Stimulated activated CD4-positive, alpha-beta T cell treated with anti-CD3 and anti-CD28 coated beads, TNF-alpha, amount 100 ng/mL, for 48 hours (primary cell): Measurements from ENCODE around the gene PILRB.
"Not testable (repeated sequence)": the region's sequence is repeated elsewhere in the genome, so short reads cannot be mapped to it uniquely, and the experiment has no call there.

ENCODE experiments used
- DNase-seq, 3 donors: peaks; one replicate each; pipeline ENCODE4 v3.0.0-alpha.2; 2020; ENCODE audit warnings: low read depth in 3 of 3

Gene PILRB

DNA sequence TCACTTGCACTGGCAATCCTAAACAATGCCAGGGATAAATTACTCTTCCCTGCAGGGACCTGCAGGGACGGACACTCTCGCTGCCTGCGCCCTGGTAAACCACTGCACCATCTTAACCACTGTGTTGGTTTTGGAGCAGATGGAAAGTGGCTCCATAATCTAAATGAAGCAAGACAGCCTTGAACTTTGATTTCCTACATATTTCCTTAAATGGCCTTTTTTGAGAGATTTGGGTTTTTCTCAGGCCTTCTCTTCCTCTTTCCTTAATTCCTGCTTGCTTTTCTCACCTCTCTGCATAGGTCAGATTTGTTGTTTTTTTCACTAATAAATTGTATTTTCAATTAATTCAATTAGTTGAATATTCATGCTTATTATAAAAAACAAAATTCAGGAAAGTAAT lies 18.1 kb downstream of the PILRB start:
- no peak for DNase-seq

GRCh38 chr7:100378114-100378755 lies 20.3 kb downstream of the PILRB start:
- DNase-seq = no peak

DNA sequence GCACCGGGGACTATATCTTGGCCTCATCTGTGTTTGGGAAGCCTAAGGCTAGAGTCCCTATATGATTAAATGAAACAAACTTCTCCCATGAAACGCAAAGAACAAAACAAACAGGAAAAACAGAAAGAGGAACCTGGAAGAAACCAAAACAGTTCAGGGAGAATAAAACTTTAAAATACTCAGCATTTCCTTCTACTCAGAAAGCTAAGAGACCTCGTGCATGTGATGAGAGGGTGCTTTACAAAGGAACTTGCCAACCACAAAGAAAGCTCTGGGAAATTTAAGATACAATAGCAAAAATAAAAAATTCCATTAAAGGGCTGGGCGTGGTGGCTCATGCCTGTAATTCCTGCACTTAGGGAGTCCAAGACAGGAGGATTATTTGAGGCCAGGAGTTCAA lies 22.3 kb downstream of the PILRB start:
- no peak for DNase-seq

GRCh38 chr7:100381531-100382233 lies 23.8 kb downstream of the PILRB start:
- not testable (repeated sequence) for DNase-seq

GRCh38 chr7:100382234-100382853 lies 24.4 kb downstream of the PILRB start:
- not testable (repeated sequence) for DNase-seq

GRCh38 chr7:100384628-100385294 lies 26.8 kb downstream of the PILRB start:
- no peak for DNase-seq

- DNase-seq = no peak
Measured at GRCh38 chr7:100386940-100387339, 29.0 kb downstream of the PILRB start.

DNA sequence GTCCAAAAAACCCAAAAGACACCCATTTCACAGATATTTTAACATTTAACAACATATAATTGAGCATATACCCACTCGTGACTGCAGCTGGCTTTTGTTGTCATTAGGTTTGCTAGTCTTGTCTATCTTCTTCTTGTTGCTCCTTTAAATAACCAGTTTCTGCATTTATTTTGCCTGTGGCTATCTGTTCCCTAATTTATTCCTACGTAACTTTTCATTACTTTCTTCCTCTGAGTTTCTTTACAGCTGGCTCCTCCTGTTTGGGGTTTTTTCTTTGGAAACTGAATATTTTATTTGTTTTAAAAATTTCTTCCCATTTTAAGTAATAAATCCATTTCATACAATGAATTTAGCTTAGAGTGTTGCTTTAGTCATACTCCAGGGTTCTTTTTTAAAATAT lies 29.8 kb downstream of the PILRB start:
- no peak for DNase-seq

- no peak for DNase-seq
Measured at GRCh38 chr7:100389437-100390088, 31.6 kb downstream of the PILRB start.

GRCh38 chr7:100390286-100391009 lies 32.5 kb downstream of the PILRB start:
- no peak for DNase-seq

- no peak for DNase-seq
Measured at GRCh38 chr7:100393233-100393905, 35.5 kb downstream of the PILRB start.

DNA sequence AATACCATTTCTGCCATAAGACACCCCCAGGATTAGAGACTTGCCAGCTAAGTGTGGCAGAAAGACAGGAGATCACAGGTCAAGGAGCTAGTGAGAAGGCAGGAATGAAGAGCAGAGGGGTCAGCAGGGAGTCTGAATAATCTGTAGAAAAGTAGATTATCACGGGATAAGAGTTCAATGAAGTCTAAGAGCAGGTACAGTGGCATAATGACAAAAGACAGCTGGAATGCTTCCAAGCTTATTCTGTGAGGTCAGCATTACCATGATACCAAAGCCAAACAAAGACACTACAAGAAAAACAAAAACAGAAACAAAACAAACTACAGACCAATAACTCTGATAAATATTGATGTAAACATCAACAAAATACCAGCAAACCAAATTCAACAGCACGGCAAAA lies 36.2 kb downstream of the PILRB start:
- DNase-seq = no peak

- DNase-seq = peak; percentile 24 to 47 (median 42)
Measured at GRCh38 chr7:100396421-100396982, 38.6 kb downstream of the PILRB start.

- no peak for DNase-seq
Measured at GRCh38 chr7:100397315-100398081, 39.6 kb downstream of the PILRB start.

GRCh38 chr7:100398239-100398638 lies 40.3 kb downstream of the PILRB start:
- no peak for DNase-seq

GRCh38 chr7:100400041-100400440 lies 42.1 kb downstream of the PILRB start:
- no peak for DNase-seq

DNA sequence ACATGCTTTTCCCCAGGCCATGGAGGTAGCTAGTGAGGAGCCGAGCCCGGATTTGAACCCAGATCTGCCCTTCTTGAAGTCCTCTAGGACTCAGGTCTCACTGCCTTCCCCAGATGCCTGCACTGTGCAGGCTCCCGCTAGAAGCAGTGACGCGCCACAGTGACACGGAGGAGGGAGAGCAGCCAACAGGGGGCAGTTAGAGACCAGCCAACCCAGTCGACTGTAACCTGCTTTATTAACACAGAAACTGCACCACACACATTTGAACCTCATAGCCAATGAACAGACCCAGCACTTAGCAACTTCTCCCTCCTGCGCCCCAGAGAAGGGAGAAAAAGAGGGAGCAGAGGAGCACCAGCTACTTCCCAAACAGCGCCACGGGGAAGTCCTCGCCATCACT lies 42.7 kb downstream of the PILRB start:
- no peak for DNase-seq

DNA sequence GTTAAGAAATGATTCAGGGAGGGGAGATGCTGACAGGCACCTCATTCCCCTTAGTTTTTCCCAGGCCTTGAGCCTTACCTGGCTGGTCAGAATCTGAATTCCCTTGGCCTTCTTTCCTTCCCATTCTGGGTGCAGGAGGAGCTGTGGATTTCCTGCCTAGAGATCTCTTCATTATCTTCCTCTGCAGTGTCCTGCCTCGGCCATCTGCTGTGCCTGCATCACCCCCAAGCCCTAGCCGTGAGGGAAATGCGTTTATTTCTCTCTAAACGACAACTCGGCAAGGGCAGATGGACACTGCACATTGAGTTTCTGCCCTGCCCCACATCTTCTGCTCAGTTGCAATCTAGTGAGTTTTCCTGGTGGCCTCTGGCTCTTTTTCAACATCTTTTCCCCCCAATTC lies 43.9 kb downstream of the PILRB start:
- DNase-seq = no peak

GRCh38 chr7:100402241-100402640 lies 44.3 kb downstream of the PILRB start:
- DNase-seq = no peak

DNA sequence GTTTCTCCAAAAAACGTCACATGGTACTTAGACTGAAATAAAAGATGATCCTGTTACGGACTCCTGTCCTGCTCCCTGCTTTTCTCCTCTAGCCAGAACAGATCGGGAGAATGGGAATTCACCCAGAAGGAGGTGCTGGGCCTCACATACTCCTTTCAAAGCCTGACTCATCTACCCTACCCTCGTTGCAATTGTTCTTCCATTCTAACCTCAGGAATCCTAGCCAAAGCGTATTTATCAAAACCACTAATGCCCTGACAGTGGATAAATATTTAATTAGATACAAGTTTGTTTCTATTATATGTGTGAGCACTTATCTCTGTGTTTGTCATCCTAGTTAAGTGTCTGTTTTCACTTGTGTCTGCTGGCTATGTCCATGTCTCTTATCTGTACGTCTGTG lies 48.9 kb downstream of the PILRB start:
- DNase-seq = no peak
